HepG2 (cell line): ENCODE results near the gene TMOD2. TPM values are rescaled to one million over a fixed set of nuclear protein-coding genes. Genes with fewer than 3 reads are reported as not detected.

ENCODE experiments used
- CCAR2 ChIP-seq: fragments of 200-400 bp; formaldehyde crosslinking; optimal IDR thresholded peaks from 2 replicates; pipeline ENCODE3; 2018; ENCODE audit warnings: low read depth, mild to moderate bottlenecking, low read length, moderate library complexity
- HBP1 ChIP-seq: IDR thresholded peaks from 2 replicates; pipeline ENCODE4 v1.6.1; 2016; ENCODE audit warnings: low read depth, control low read depth
- HMGXB3 ChIP-seq: sonication (generic); formaldehyde crosslinking; IDR thresholded peaks from 2 replicates; pipeline ENCODE4 v1.4.0; 2020; ENCODE audit warnings: missing genetic modification reagents, borderline replicate concordance
- HNRNPK ChIP-seq: fragments of 200-400 bp; formaldehyde crosslinking; IDR thresholded peaks from 2 replicates; pipeline ENCODE4 v1.6.1; 2018; ENCODE audit warnings: low read length, low read depth, moderate library complexity, mild to moderate bottlenecking; ENCODE audit not compliant: poor library complexity, severe bottlenecking
- HOXD1 ChIP-seq: sonication (generic); formaldehyde crosslinking; IDR thresholded peaks from 2 replicates; pipeline ENCODE4 v1.5.0; 2020; ENCODE audit warnings: missing genetic modification reagents
- KDM1A ChIP-seq: IDR thresholded peaks from 2 replicates; pipeline ENCODE4 v1.6.1; 2016; ENCODE audit warnings: missing compliant biosample characterization
- MEIS1 ChIP-seq: sonication (generic); formaldehyde crosslinking; IDR thresholded peaks from 2 replicates; pipeline ENCODE4 v1.9.0; 2021; ENCODE audit warnings: mild to moderate bottlenecking, missing genetic modification reagents, moderate library complexity, borderline replicate concordance
- MTA1 ChIP-seq: sonication (generic); formaldehyde crosslinking; IDR thresholded peaks from 2 replicates; pipeline ENCODE4 v1.4.0; 2020; ENCODE audit warnings: missing genetic modification reagents, mild to moderate bottlenecking, borderline replicate concordance
- MXD1 ChIP-seq: sonication (generic); formaldehyde crosslinking; IDR thresholded peaks from 2 replicates; pipeline ENCODE4 v1.4.0; 2020; ENCODE audit warnings: mild to moderate bottlenecking, missing genetic modification reagents
- TBP ChIP-seq: sonication (generic); formaldehyde crosslinking; IDR thresholded peaks from 2 replicates; pipeline ENCODE4 v1.5.0; 2020; ENCODE audit warnings: missing genetic modification reagents
- ZBTB2 ChIP-seq: sonication (generic); formaldehyde crosslinking; IDR thresholded peaks from 2 replicates; pipeline ENCODE4 v1.8.0; 2022; ENCODE audit warnings: low read depth, missing genetic modification reagents
- ZMYM2 ChIP-seq: sonication (generic); formaldehyde crosslinking; IDR thresholded peaks from 2 replicates; pipeline ENCODE4 v1.8.0; 2022; ENCODE audit warnings: mild to moderate bottlenecking, missing genetic modification reagents
- ZNF12 ChIP-seq: sonication (generic); formaldehyde crosslinking; IDR thresholded peaks from 2 replicates; pipeline ENCODE4 v1.5.0; 2020; ENCODE audit warnings: missing genetic modification reagents
- ZNF234 ChIP-seq: sonication (generic); formaldehyde crosslinking; conservative IDR thresholded peaks from 2 replicates; pipeline ENCODE4 v1.5.1; 2020; ENCODE audit warnings: mild to moderate bottlenecking, missing genetic modification reagents
- ZNF34 ChIP-seq: sonication (generic); formaldehyde crosslinking; IDR thresholded peaks from 2 replicates; pipeline ENCODE4 v1.4.0; 2020; ENCODE audit warnings: mild to moderate bottlenecking, missing genetic modification reagents, borderline replicate concordance
- ZNF580 ChIP-seq: IDR thresholded peaks from 2 replicates; pipeline ENCODE4 v1.6.1; 2016; ENCODE audit warnings: low read depth, borderline replicate concordance
- ZNF800 ChIP-seq: sonication (generic); formaldehyde crosslinking; IDR thresholded peaks from 2 replicates; pipeline ENCODE4 v1.4.0; 2020; ENCODE audit warnings: missing genetic modification reagents
- ZZZ3 ChIP-seq: sonication (generic); formaldehyde crosslinking; IDR thresholded peaks from 2 replicates; pipeline ENCODE4 v1.4.0; 2020; ENCODE audit warnings: missing genetic modification reagents, mild to moderate bottlenecking, borderline replicate concordance
- polyA plus RNA-seq, 8 experiments: library from polyadenylated mRNA; depleted of rRNA in 3 of 8; stranded (reverse) in 7 of 8; unstranded in 1 of 8; fragments of >200 nt; fragmentation: Illumina TruSeq in 4 of 8; extraction: Trizol in 4 of 8; gene quantifications; 2 replicates each; pipeline versions ENCODE4 v1.2.1 to v1.2.3, GENCODE V29; 2011 to 2016; ENCODE audit warnings: low read depth in 4 of 8, missing spikeins in 1 of 8, mixed read lengths in 1 of 8; ENCODE audit not compliant: insufficient read depth in 1 of 8
- total RNA-seq, 5 experiments: library from RNA; depleted of rRNA; stranded (reverse); fragments of >200 nt; fragmentation: Illumina TruSeq; extraction: Trizol; gene quantifications; 2 replicates each; pipeline ENCODE4 v1.2.3, GENCODE V29; 2016; ENCODE audit warnings: low read depth in 1 of 5

The TMOD2 gene
- total and polyA plus RNA-seq, 2 of the 13 experiments (the other 11 are each of a cell fraction or from before 2014, with no cell fraction given): 0.01 to 0.02 TPM

GRCh38 chr15:51736751-51737521 is 14.5 kb upstream of the TMOD2 start (continued):
- TF ChIP-seq HMGXB3 (CRISPR knock-in tag): no peak
- no peak for TF ChIP-seq ZNF34 (CRISPR knock-in tag)
- no peak for TF ChIP-seq ZZZ3 (CRISPR knock-in tag)
- no peak for TF ChIP-seq MEIS1 (CRISPR knock-in tag)
- no peak for TF ChIP-seq ZNF12 (CRISPR knock-in tag)
- no peak for TF ChIP-seq HBP1 (CRISPR knock-in tag)
- no peak for TF ChIP-seq ZNF234 (CRISPR knock-in tag)
- no peak for TF ChIP-seq HOXD1 (CRISPR knock-in tag)
- TF ChIP-seq MTA1: no peak
- TF ChIP-seq ZMYM2: no peak
- peak; percentile 63 for TF ChIP-seq HNRNPK
- no peak for TF ChIP-seq TBP (CRISPR knock-in tag)
- no peak for TF ChIP-seq KDM1A (CRISPR knock-in tag)
- 0 out of 2 replicates have a peak, but pooled peaks have one; percentile 56 for TF ChIP-seq ZNF800 (CRISPR knock-in tag)
- TF ChIP-seq CCAR2: no peak
- TF ChIP-seq MXD1 (CRISPR knock-in tag): peak; percentile 71; the same call in 1 of the 2 replicates
- TF ChIP-seq ZNF580: no peak
- peak; percentile 26; the same call in 1 of the 2 replicates for TF ChIP-seq ZBTB2 (CRISPR knock-in tag)
